HepG2 (cell line): ENCODE data around the gene ABCB10.
"Not testable (repeated sequence)": the region's sequence is repeated elsewhere in the genome, so short reads cannot be mapped to it uniquely, and the experiment has no call there.

Experiments used
- CTCF ChIP-seq: sonication (generic); formaldehyde crosslinking; IDR thresholded peaks from 2 replicates; pipeline ENCODE4 v1.5.0; 2020; ENCODE audit warnings: mild to moderate bottlenecking, missing genetic modification reagents, moderate library complexity
- MZF1 ChIP-seq: sonication (generic); formaldehyde crosslinking; IDR thresholded peaks from 2 replicates; pipeline ENCODE4 v1.8.1; 2023; ENCODE audit warnings: mild to moderate bottlenecking, missing genetic modification reagents, borderline replicate concordance
- RBM22 ChIP-seq: fragments of 200-400 bp; formaldehyde crosslinking; optimal IDR thresholded peaks from 2 replicates; pipeline ENCODE3; 2017; ENCODE audit warnings: mild to moderate bottlenecking, low read length, moderate library complexity
- TBL1XR1 ChIP-seq: fragments of 150-350 bp; IDR thresholded peaks from 2 replicates; pipeline ENCODE4 v1.6.1; 2014; ENCODE audit warnings: borderline replicate concordance, low read length; ENCODE audit not compliant: partially characterized antibody
- TF ChIP-seq, protein P1 (sequence below): IDR thresholded peaks from 2 replicates; pipeline ENCODE4 v1.6.1; 2016; ENCODE audit warnings: missing compliant biosample characterization, missing genetic modification reagents, borderline replicate concordance

DNA sequence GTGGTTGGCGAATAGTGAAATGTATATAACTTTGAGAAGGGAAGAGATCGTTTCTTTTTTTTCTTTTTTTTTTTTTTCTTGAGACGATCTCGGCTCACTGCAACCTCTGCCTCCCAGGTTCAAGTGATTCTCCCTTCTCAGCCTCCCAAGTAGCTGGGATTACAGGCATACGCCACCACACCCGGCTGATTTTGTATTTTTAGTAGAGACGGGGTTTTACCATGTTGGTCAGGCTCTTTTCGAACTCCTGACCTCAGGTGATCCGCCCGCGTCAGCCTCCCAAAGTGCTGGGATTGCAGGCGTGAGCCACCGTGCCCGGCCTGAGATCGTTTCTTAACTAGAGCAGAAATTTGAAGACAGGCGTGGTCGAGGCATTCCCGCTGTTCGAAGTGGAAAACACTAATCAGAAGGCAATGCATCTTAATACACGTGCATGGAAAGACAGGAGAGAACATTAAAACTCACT is 862 bp upstream of the ABCB10 start:
- not testable (repeated sequence) for TF ChIP-seq TBL1XR1; CTCF (CRISPR knock-in tag); MZF1; RBM22
- TF ChIP-seq, protein P1, sequence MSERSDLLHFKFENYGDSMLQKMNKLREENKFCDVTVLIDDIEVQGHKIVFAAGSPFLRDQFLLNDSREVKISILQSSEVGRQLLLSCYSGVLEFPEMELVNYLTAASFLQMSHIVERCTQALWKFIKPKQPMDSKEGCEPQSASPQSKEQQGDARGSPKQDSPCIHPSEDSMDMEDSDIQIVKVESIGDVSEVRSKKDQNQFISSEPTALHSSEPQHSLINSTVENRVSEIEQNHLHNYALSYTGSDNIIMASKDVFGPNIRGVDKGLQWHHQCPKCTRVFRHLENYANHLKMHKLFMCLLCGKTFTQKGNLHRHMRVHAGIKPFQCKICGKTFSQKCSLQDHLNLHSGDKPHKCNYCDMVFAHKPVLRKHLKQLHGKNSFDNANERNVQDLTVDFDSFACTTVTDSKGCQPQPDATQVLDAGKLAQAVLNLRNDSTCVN: not testable (repeated sequence)
